GM18517 (cell line): ENCODE data around the gene BAX.
"Not testable (repeated sequence)": the region's sequence is repeated elsewhere in the genome, so short reads cannot be mapped to it uniquely, and the experiment has no call there.

Experiments used
- ATAC-seq: cut with Tn5 transposase; IDR thresholded peaks from one replicate; pipeline ENCODE4 v1.9.1; 2021; ENCODE audit warnings: mild to moderate bottlenecking, moderate library complexity; ENCODE audit not compliant: unreplicated experiment

Gene BAX

DNA sequence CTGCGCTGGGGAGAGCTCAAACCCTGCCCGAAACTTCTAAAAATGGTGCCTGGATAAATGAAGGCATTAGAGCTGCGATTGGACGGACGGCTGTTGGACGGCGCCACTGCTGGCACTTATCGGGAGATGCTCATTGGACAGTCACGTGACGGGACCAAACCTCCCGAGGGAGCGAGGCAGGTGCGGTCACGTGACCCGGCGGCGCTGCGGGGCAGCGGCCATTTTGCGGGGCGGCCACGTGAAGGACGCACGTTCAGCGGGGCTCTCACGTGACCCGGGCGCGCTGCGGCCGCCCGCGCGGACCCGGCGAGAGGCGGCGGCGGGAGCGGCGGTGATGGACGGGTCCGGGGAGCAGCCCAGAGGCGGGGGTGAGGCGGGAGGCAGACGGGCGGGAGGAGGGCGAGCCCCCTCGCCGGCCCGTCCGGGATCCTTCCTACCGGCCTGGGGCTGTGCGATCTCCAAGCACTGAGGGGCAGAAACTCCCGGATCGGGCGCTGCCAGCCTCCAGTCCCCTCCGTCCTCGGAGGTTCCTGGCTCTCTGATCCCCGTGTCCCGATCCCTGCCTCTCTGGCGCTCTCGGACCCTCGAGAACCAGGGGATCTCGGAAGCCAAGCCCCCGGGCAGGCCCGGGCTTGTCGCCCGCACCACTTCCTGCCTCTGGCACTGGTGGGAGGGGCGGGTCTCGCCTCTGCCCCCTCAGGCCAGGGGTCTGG lies at the start of gene BAX:
Gene BAX, plus strand, starts transcription at position 281 of the 713 bp plus-strand sequence. Its CDS starts 54 bp downstream, at position 335.
- ATAC-seq: peak; percentile 79

DNA sequence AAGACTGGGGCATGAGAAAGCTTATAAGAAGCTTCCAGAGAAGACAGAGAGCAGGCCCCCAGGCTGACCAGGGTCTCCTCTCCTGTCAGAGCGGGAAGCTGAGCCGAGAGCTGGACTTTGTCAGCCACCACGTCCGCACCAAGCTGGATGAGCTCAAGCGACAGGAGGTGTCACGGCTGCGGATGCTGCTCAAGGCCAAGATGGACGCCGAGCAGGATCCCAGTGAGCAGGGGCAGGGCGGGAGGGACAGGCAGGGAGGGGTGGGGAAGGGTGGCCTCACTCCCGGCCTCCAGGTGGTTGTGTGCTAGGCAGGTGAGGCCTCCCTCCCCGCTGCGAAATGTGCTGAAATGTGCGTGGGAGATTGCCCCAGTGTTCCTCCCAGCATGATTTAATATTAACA lies 49.0 kb upstream of the BAX start:
- no peak for ATAC-seq

DNA sequence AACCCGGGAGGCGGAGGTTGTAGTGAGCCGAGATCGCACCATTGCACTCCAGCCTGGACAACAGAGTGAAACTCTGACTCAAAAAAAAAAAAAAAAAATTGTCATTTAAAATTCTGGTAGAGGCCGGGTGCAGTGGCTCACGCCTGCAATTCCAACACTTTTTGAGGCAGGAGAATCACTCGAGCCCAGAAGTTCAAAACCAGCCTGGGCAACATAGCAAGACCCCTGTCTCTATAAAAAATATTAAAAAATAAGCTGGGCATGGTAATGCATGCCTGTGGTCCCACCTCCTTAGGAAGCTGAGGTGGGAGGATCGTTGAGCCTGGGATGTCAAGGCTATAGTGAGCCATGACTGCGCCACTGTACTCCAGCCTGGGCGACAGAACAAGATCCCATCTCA lies 48.4 kb upstream of the BAX start:
- no peak for ATAC-seq

DNA sequence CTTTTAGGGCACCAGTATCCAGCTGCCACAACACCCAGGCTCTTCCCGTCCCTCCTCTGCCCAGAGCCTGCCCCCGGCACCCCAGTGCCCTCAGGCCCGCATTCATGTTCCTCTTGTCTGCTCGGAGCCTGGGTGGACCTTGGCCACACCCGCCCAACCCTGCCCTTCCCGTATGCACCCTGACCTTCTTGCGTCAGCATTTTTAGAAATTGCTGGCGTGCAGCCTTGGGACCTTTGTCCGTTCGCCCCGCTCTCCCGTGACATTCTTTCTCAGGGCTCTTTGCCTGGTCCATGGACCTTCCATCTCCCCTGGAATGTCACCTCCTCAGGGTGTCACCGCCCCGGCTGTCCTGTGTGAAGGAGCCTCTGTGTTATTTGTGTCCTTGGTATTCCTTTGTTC lies 47.0 kb upstream of the BAX start:
- ATAC-seq: no peak

DNA sequence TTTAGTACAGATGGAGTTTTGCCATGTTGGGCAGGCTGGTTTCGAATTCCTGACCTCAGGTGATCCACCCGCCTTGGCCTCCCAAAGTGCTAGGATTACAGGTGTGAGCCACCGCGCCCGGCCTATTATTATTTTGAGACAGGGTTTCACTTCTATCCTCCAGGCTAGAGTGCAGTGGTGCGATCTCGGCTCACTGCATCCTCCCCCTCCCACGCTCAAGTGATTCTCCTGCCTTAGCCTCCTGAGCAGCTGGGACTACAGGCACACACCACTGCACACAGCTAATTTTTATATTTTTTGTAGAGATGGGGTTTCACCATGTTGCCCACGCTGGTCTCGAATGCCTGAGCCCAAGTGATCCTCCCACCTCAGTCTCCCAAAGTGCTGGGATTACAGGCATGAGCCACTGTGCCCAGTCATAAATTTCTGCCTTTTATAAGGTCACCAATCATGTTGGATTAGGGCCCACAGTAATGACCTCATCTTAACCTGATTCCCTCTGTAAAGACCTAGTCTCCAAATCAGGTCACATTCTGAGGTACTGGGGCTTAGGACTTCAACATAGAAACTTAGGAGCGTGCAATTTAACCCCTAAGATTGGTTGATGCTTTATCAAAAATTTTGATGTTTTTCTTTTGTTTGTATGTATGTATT lies 45.1 kb upstream of the BAX start:
- ATAC-seq: not testable (repeated sequence)

DNA sequence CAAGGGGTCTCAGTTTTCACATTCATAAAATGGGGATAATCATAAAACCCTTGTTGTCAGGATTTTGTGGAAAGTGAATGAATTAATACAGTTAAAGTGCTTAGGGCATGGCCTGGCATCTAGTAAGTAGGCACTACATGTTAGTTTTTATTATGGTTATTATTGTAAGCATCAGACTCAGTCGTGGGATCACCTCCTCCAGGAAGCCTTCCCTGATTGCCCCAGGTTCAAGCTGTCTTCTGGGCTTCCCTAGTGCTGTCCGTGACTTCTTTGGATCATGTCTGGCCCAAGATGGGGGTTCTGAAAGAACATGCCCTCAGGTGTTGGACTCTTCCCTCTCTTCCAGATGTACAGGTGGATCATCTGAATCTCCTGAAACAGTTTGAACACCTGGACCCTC lies 43.9 kb upstream of the BAX start:
- no peak for ATAC-seq

DNA sequence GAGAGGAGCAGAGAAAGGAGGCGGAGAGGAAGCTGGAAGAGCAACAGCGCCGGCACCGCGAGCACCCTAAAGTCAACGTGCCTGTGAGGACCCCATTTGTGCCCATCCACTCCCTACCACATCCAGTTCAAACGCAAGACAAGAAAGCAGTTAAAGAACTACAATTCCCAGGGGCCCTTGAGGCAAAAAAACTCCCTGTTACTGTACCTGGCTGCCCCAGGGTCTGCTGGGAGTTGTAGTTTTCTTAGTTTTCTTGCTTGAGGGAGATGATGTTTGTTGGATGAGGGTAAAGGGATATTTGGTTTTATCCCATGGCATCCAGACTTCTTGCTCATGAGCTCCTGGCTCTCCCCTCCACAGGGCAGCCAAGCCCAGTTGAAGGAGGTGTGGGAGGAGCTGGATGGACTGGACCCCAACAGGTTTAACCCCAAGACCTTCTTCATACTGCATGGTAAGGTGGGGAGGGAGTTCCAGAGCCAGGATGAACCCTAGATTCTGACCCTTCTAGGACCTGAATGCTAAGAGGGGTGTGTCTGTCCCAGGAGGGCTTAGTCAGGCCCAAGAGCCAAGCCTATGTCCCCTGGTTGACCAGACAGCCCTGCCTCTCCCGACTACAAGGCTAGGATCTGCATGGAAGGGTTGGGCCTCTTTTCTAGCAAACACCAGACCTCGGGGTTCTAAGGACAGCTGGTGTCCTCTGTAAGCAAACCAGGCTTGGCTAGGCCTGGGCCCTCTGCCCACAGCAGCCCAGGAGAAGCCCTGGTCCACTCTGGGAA lies 41.4 kb upstream of the BAX start:
- ATAC-seq: no peak

DNA sequence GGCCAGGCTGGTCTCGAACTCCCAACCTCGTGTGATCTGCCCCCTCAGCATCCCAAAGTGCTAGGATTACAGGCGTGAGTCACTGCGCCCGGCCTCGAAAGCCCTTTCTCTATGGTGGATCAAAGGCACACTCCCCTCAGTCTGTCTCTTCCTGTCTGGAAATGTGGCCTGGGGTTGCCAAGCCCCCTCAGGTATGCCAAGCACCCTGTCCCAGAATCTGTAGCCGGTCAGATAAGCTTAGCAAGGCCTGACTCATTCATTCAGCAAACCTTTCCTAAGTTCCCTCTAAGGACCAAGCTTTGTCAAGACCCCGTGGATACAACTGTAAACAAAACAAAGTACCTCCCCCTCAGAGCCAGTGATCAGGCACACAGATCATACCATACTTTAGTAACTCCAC lies 40.5 kb upstream of the BAX start:
- no peak for ATAC-seq

DNA sequence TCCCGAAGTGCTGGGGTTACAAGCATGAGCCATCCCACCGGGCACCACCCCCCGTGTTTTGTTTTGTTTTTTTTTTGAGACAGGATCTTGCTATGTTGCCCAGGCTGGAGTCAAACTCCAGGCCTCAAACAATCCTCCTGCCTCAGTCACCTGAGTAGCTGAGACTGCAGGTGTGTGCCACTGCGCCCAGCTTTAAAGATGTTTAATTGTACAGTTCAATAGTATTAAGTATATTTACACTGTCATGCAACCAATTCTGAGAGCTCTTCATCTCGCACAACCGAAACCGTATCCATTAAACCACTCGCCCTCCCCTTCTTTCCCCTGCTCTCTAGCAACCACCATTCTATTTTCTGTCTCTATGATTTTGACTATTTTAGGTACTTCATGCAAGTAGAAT lies 38.9 kb upstream of the BAX start:
- no peak for ATAC-seq

DNA sequence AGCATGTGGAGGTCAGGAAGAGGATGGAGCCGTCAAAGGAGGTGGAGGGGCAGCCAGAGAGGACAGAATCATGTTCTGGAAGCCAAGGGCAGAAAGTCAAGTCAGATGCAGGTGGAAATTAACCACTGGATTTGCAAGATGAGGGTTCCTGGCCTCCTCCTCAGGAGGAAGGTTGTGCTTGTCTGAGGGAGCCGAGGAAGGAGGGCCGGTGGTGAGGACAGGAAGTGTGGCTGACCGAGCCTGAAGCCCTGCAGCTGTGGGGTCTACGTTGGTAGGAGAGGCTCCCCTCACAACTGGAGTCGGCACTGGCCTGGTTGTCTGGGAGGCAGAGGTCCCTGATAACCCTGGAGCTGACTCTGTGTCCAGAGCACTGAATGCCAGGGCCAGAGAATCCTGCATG lies 36.6 kb upstream of the BAX start:
- no peak for ATAC-seq

DNA sequence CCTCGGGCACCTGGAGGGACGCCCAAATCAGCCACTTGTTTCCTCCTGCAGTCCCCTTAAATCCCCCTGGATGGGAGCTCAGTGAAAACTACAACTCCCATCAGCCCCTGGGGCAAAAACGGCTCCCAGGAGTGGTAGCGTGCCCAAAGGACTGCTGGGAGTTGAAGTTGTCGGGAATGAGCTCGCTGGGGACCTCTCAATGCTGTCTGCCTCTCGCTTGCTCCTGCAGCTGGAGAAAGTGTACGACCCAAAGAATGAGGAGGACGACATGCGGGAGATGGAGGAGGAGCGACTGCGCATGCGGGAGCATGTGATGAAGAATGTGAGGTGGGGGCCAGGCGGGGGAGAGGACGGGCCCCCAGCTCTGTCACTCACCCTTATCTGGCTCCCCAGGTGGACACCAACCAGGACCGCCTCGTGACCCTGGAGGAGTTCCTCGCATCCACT lies 35.9 kb upstream of the BAX start:
- ATAC-seq: no peak

DNA sequence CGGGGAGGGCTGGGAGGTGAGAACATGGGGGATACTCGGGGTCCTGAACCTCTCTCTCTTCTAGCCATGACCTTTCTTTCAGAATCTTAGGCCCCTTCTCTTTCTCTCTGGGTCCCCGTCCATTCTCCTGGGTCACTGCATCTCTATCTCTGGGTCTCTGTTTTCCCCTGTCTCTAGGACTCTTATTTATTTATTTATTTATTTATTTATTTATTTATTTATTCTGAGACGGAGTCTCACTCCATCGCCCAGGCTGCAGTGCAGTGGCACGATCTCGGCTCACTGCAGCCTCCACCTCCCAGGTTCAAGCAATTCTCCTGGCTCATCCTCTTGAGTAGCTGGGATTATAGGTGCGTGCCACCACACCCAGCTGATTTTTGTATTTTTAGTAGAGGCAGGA lies 35.4 kb upstream of the BAX start:
- not testable (repeated sequence) for ATAC-seq

DNA sequence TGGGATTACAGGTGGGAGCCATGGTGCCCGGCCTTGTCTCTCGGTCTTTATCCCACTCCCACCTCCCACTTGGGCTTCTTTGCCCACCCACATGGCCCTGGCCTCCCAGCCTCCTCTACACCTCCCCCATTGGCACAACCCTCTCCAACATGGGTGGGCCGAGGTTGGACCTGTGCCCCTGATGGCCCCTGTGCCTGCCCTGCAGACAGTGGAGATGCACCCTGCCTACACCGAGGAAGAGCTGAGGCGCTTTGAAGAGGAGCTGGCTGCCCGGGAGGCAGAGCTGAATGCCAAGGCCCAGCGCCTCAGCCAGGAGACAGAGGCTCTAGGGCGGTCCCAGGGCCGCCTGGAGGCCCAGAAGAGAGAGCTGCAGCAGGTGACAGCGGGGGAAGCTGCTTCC lies 33.7 kb upstream of the BAX start:
- no peak for ATAC-seq

DNA sequence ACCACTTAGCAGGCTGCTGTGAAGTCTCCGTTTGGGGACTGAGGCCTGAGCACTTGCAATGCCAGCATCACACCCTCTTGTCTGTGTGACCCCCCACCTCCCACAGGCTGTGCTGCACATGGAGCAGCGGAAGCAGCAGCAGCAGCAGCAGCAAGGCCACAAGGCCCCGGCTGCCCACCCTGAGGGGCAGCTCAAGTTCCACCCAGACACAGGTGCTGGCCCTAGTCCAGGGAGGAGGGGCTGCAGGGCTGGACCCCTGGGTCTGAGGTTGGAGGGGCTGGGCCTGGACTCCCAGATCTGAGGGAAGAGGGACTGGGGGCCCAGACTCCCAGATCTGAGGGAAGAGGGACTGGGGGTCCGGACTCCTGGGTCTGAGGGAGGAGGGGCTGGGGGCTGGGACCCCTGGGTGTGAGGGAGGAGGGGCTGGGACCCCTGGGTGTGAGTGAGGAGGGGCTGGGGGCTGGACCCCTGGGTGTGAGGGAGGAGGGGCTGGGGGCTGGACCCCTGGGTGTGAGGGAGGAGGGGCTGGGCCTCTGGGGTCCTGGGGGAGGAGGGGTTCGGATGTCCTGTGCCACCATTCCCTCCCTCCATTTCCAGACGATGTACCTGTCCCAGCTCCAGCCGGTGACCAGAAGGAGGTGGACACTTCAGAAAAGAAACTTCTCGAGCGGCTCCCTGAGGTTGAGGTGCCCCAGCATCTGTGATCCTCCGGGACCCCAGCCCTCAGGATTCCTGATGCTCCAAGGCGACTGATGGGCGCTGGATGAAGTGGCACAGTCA lies 32.8 kb upstream of the BAX start:
- ATAC-seq: no peak

DNA sequence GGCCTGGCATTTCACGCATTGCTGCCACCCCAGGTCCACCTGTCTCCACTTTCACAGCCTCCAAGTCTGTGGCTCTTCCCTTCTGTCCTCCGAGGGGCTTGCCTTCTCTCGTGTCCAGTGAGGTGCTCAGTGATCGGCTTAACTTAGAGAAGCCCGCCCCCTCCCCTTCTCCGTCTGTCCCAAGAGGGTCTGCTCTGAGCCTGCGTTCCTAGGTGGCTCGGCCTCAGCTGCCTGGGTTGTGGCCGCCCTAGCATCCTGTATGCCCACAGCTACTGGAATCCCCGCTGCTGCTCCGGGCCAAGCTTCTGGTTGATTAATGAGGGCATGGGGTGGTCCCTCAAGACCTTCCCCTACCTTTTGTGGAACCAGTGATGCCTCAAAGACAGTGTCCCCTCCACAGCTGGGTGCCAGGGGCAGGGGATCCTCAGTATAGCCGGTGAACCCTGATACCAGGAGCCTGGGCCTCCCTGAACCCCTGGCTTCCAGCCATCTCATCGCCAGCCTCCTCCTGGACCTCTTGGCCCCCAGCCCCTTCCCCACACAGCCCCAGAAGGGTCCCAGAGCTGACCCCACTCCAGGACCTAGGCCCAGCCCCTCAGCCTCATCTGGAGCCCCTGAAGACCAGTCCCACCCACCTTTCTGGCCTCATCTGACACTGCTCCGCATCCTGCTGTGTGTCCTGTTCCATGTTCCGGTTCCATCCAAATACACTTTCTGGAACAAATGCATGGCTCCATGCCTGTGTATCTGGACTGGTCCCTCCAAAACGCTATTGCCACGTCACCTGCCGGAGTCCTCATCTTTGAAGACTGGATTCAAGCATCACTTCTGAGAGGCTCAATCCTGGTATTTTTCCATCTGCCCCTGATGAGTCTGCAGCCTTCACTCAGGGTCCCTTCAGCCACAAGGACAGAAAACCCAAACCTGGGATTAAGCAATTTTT lies 31.9 kb upstream of the BAX start:
- no peak for ATAC-seq

DNA sequence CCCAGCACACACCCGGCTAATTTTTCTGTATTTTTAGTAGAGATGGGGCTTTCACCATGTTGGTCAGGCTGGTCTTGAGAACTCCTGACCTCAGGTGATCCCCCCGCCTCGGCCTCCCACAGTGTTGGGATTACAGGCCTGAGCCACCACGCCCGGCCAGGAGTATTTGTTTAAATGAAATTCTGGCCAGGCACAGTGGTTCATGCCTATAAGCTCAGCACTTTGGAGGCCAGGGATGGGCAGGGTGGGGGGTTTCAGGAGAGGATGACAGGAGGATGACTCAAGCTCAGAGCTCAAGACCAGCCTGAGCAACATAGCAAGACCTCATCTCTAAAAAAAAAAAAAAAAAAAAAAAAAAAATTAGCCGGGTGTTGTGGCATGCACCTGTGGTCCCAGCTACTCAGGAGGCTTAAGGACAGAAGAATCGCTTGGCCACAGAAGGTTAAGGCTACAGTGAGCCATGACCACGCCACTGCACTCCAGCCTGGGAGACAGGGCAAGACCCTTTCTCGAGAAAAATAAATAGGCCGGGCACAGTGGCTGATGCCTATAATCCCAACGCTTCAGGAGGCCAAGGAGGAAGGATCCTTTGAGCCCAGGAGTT lies 29.3 kb upstream of the BAX start:
- ATAC-seq: no peak

DNA sequence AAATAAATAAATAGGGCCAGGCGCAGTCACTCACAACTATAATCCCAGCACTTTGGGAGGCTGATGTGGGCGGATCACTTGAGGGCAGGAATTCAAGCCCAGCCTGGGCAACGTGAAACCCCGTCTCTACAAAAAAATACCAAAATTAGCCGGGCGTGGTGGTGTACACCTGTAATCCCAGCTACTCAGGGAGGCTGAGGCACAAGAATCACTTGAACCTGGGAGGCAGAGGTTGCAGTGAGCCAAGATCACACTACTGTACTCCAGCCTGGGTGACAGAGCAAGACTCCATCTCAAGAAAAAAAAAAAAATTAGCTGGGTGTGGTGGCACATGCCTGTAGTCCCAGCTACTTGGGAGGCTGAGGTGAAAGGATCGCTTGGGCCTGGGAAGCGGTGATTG lies 28.8 kb upstream of the BAX start:
- ATAC-seq: not testable (repeated sequence)

DNA sequence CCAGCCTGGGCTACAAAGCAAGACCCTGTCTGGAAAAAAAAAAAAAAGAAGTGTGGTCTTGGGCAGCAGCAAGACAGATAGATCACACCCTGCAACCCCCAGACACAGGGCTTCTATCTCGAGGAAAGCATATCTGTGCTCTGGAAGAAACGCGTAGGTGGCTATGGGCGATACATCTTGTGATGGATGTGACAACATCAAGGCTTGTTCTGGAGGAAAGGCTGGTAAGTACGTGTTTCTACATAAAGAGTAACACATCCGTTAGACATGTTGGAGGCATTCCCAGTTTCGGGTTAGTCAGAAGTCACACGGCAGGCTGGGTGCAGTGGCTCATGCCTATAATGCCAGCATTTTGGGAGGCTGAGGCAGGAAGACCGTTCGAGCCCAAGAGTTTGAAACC lies 27.8 kb upstream of the BAX start:
- no peak for ATAC-seq

DNA sequence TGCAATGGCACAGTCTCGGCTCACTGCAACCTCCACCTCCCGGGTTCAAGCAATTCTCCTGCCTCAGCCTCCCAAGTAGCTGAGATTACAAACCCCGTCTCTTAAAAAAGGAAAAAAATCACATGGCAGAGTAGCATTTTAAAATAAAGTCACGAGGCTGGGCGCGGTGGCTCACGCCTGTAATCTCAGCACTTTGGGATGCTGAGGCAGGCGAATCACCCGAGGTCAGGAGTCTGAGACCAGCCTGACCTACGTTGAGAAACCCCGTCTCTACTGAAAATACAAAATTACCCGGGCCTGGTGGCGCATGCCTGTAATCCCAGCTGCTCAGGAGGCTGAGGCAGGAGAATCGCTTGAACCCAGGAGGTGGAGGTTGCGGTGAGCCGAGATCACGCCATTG lies 27.0 kb upstream of the BAX start:
- ATAC-seq: not testable (repeated sequence)
